Mesodermal cell (in vitro differentiated cells): Measurements from ENCODE around the gene TNN.

Experiments
- H3K27ac ChIP-seq: 2 replicates; pipeline ENCODE4 v1.7.0; 2013; ENCODE audit warnings: mild to moderate bottlenecking, low read depth, low read length, moderate library complexity; ENCODE audit not compliant: severe bottlenecking
- H3K36me3 ChIP-seq: 2 replicates; pipeline ENCODE4 v1.7.1; 2013; ENCODE audit warnings: mild to moderate bottlenecking, low read length, moderate library complexity; ENCODE audit not compliant: control insufficient read depth, insufficient read depth
- H3K4me1 ChIP-seq: one replicate; pipeline ENCODE4 v1.7.1; 2013; ENCODE audit warnings: mild to moderate bottlenecking, low read length; ENCODE audit not compliant: insufficient read depth, control insufficient read depth, poor library complexity, severe bottlenecking
- H3K4me3 ChIP-seq: 2 replicates; pipeline ENCODE4 v1.7.0; 2013; ENCODE audit warnings: low read length, control low read depth, mild to moderate bottlenecking; ENCODE audit not compliant: insufficient read depth, poor library complexity, severe bottlenecking; ENCODE audit errors: extremely low read depth
- H3K9me3 ChIP-seq: 2 replicates; pipeline ENCODE4 v1.7.1; 2013; ENCODE audit warnings: mild to moderate bottlenecking, low read length, moderate library complexity; ENCODE audit not compliant: control insufficient read depth
- WGBS, 2 experiments: methylation state at CpG; one replicate each; pipeline ENCODE4 v1.1.5; 2013; ENCODE audit warnings: missing lambda C conversion rate in 2 of 2; ENCODE audit not compliant: insufficient coverage in 2 of 2; 5-methylcytosine and 5-hydroxymethylcytosine counted together

TNN gene

DNA sequence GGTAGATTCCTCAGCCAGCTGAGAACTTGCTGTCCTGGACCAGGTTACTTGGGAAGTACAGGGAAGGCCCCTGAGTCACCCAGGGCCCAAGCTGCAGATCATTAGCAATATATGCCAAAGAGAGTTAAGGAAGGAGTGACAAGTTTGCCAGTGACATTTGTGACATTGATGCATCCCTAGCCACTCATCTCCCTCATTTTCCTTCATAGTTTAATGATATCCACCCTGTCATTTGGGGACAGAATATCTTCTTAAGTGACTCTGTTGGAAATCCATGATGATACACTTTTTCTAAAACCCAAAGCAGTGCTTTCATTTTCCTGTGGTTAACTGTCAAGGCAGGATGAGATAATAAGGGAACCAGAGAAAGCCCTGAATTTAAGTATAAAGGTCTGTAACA is 3.2 kb downstream of the TNN start:
- no peak overlapping the region for H3K27ac ChIP-seq
- peaks cover 4% of the 10 kb centered on the region for H3K4me1 ChIP-seq
- no peak overlapping the region for H3K4me3 ChIP-seq
- no peaks in the 10 kb centered on the region for H3K36me3 ChIP-seq
- no peaks in the 10 kb centered on the region for H3K9me3 ChIP-seq

DNA sequence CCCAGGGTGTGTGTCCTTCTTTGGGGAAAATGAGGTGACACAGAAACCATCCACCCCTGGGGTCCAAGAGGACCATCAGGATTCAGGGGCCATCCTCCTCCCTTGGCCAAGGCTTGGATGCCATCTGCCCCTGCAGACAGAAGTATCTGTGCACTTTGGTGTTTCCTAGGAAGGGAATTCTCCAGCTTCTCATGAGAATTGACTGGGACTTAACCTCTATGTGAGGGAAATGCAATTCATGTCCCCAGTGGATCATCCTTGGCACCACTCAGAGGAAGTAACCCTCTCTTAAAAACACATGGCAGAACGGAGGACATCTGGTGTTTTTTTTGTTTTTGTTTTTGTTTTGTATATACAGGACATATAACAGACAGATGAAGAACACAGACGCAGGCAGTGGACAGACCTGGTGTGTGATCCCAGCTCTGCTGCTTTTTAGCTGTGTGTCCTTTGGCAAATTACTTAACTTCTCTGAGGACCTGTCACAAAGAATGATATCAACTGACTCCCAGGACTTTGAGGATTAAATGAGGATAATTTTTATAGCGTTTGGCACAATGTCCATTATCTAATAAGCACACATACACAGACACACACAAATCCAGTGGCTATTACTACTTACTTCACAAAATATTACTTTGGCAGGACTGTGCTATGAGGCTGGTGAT is 3.8 kb downstream of the TNN start:
- Histone ChIP-seq H3K27ac (no peak overlapping the region), H3K4me3 (no peak overlapping the region)
- WGBS, 2 experiments = 40 to 86% methylated on average over 1 of the region's 3 CpGs

DNA sequence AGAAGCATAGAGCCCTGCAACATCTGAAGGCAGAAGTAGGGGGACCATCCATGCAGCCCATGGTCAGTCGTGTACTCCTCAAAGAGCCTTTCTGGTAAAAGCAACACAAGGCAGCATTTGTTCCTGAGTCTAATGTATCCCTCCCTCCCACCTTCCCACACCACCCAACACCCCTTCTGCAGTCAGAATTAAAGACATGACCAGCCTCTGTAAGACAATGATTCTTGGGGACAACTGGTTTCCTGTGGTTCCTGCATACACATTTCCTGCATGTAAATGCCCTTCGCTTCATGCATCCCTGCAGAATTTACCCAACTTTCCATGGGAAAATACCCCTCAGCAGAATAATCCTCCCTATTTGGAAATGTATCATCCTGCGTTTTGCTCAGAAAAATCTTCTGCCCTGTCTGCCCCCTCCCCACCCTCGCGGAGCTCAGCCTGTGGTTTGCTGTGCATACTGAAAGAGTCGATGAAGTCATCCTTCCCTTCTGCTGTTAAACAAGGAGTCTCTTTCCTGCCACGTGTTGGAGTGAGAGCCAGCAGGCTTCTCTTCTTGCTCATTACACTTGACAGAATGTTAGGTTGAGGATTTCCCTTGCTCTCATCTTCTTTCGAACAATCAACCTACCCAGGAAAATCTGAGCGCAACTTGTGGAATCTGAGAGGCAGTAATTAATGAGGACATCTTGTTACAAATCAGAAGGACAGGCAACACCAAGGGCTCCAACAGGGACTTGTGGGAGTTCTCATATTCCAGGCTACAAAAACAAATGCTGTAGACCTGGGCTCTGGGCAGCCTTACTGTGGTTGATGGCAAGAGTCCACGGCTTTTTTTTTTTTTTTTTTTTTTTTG is 4.7 kb downstream of the TNN start:
- no peaks in the 10 kb centered on the region for H3K36me3 ChIP-seq
- peaks cover 4% of the 10 kb centered on the region for H3K4me1 ChIP-seq
- H3K4me3 ChIP-seq = no peak overlapping the region
- peak overlapping the region; percentile 66 for H3K27ac ChIP-seq
- no peaks in the 10 kb centered on the region for H3K9me3 ChIP-seq
- WGBS, 2 experiments = 57 to 85% methylated on average over 2 to 3 of the region's 10 CpGs

More for the DNA sequence above, 3.8 kb downstream of the TNN start:
- Histone ChIP-seq H3K9me3 (no peaks in the 10 kb centered on the region), H3K4me1 (peaks cover 4% of the 10 kb centered on the region), H3K36me3 (no peaks in the 10 kb centered on the region)

DNA sequence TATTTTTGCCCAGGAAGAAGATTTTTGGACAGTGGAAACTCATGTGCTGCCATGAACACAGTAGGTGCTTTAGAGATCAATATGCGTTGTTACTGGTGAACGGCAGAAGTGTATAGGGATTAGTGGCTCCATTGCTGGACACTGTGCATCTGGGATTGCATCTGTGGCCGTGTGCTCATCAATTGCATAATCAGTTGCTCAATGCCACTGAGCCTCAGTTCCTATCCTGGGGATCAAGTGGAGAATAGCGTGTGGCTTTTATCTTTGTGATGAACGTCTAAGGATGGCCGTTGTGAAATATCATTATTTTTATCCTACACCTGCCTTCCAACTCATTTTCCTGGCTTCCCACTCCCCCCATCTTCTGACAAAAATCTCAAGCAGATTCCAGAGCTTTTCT is 5.4 kb downstream of the TNN start:
- no peak overlapping the region for H3K27ac ChIP-seq
- peaks cover 4% of the 10 kb centered on the region for H3K4me1 ChIP-seq
- 88 to 98% methylated on average over 3 to 4 of the region's 6 CpGs for WGBS, 2 experiments
- no peaks in the 10 kb centered on the region for H3K9me3 ChIP-seq
- H3K36me3 ChIP-seq = no peaks in the 10 kb centered on the region
- H3K4me3 ChIP-seq = no peak overlapping the region

DNA sequence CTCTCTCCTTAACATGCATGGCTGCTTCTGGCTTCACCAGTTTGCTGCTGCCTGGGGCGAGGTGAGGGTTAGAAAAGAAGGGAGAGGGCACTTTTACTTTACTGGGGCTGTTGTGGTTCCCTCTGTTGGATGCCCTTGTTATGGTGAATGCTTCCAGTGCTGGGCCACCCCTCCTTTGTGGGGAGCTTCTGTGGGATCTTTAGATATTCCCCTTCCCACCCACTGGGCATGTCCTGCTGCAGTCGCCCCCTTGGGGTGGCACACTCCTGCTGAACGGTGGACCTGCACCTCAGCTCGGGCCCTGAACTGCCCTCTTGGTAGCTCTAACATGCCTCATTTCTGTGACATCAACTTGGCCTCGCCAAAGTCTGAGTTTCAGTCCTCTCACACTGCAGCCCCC is 6.0 kb downstream of the TNN start:
- Histone ChIP-seq H3K4me1 (peaks cover 4% of the 10 kb centered on the region), H3K4me3 (no peak overlapping the region), H3K36me3 (no peaks in the 10 kb centered on the region), H3K27ac (no peak overlapping the region), H3K9me3 (no peaks in the 10 kb centered on the region)
- 58 to 60% methylated on average over 4 of the region's 5 CpGs for WGBS, 2 experiments

DNA sequence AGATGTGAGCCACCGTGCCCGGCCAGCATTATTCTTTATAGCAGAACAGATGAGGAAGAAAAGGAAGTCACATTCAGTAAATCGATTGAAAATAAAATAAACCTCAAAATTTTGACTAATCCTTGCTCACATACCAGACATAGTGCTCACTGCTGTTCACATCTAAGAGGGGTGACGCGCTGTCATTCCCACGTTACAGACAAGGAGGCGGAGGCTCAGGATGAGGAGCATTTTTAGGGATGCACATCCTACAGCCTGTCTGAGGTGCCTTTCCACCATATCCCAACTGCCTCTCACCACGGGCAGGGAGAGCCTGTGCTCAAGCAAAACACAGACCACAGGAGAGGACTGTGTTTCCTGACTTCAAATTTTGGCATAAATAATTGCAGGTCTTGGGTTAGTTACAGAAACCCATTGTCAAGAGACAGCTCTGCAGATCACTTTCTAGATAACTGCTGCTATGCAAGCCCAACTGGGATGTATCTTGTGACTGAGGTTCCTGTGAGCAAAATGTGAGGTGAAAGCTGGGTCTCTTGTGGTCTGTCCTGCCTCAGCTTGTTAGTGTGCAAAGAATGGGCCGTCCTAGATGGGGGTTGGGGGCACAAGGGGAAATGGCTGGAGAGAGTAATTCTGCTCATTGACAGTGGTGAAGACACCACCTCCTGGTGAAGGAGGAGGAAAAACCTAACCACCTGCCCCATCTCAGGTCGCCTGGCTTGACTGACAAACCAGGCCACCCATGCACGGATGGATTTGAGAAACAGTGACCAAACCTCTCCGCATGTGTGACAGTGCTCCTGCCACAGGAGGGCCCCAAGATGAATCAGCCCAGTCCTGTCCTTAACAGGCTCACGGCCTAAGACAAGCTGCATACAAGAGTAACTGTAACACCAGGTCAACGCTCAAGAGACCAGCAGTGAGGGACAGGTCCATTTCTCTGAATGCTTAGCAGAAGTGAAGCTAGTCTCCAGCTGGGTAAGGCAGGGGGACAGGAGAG is 8.2 kb downstream of the TNN start:
- WGBS, 2 experiments = 87 to 89% methylated on average over 10 of the region's 14 CpGs
- Histone ChIP-seq H3K27ac (no peak overlapping the region), H3K4me3 (no peak overlapping the region), H3K36me3 (no peaks in the 10 kb centered on the region), H3K9me3 (no peaks in the 10 kb centered on the region), H3K4me1 (peaks cover 4% of the 10 kb centered on the region)

DNA sequence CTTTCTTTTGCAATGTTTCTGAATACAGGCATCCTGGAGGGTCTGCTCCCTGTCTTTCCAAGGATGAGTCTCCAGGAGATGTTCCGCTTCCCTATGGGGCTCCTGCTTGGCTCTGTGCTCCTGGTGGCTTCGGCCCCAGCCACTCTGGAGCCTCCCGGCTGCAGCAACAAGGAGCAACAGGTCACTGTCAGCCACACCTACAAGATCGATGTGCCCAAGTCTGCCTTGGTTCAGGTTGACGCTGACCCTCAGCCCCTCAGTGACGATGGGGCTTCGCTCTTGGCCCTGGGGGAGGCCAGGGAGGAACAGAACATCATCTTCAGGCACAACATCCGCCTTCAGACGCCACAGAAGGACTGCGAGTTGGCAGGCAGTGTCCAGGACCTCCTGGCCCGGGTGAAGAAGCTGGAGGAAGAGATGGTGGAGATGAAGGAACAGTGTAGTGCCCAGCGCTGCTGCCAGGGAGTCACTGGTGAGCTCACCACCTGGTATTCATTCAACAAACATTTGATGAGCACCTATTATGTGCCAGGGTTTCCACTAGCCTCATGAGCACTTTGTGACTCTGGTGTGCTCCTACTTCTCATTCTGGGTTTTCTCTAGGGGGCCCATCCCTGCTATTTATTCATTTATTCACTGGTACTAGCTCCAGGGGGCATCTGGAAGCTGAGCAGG is 9.9 kb downstream of the TNN start:
- Histone ChIP-seq H3K27ac (no peak overlapping the region), H3K9me3 (no peaks in the 10 kb centered on the region), H3K4me1 (peaks cover 4% of the 10 kb centered on the region), H3K36me3 (no peaks in the 10 kb centered on the region), H3K4me3 (no peak overlapping the region)
- 88 to 93% methylated on average over 9 to 12 of the region's 12 CpGs for WGBS, 2 experiments

DNA sequence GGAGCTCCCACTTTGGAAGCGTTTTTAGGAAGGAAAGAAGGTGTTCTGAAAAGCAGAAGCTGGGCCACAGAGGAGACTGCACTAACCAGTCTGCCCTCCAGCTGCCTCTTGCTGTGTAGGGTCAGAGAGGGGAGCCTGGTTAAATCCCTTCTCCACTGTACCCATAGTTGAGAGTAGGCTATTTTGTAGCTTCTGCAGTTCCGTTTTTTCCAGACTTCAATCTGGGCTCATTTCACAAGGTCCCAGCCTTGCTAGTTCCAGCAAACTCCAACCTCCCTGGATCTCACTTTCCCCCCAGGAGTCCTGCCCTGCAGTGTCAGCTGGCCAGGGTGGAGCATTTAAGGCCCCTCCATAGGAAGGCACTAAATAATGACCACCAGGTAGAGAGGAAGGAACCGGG is 11.0 kb downstream of the TNN start:
- H3K4me3 ChIP-seq = no peak overlapping the region
- H3K36me3 ChIP-seq = no peaks in the 10 kb centered on the region
- H3K9me3 ChIP-seq = no peaks in the 10 kb centered on the region
- 83 to 92% methylated on average over 2 of the region's 3 CpGs for WGBS, 2 experiments
- no peak overlapping the region for H3K27ac ChIP-seq
- peaks cover 4% of the 10 kb centered on the region for H3K4me1 ChIP-seq

DNA sequence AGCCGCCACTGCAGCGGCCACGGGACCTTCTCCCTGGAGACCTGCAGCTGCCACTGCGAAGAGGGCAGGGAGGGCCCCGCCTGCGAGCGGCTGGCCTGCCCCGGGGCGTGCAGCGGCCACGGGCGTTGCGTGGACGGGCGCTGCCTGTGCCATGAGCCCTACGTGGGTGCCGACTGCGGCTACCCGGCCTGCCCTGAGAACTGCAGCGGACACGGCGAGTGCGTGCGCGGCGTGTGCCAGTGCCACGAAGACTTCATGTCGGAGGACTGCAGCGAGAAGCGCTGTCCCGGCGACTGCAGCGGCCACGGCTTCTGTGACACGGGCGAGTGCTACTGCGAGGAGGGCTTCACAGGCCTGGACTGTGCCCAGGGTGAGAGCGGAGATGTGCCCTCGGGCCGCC is 11.7 kb downstream of the TNN start:
- Histone ChIP-seq H3K27ac (no peak overlapping the region), H3K9me3 (no peaks in the 10 kb centered on the region), H3K4me1 (peaks cover 4% of the 10 kb centered on the region), H3K36me3 (no peaks in the 10 kb centered on the region), H3K4me3 (no peak overlapping the region)
- WGBS, 2 experiments = 90 to 98% methylated on average over 34 to 37 of the region's 40 CpGs

DNA sequence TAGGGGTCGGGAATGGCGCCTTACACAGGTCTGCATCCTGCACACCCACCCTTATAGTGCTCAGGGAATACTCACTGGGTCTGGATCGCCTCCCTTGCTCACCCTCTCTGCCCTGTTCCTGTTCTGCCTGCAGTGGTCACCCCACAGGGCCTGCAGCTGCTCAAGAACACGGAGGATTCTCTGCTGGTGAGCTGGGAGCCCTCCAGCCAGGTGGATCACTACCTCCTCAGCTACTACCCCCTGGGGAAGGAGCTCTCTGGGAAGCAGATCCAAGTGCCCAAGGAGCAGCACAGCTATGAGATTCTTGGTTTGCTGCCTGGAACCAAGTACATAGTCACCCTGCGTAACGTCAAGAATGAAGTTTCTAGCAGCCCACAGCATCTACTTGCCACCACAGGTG is 12.4 kb downstream of the TNN start:
- H3K9me3 ChIP-seq = no peaks in the 10 kb centered on the region
- no peaks in the 10 kb centered on the region for H3K36me3 ChIP-seq
- no peak overlapping the region for H3K4me3 ChIP-seq
- peaks cover 4% of the 10 kb centered on the region for H3K4me1 ChIP-seq
- WGBS, 2 experiments = 89 to 92% methylated on average over 5 to 6 of the region's 6 CpGs
- no peak overlapping the region for H3K27ac ChIP-seq
